ENCODE measurements around the gene PLAAT5.
"Not testable (repeated sequence)": the region's sequence is repeated elsewhere in the genome, so short reads cannot be mapped to it uniquely, and the experiment has no call there.

The PLAAT5 gene

GRCh38 chr11:63478896-63479295 is 12.1 kb downstream of the PLAAT5 start:
- peak; percentile 79 for DNase-seq

- no peak for DNase-seq
These were observed 14.3 kb downstream of the PLAAT5 start for GRCh38 chr11:63476618-63477017.

- no peak for DNase-seq
These were observed 18.6 kb downstream of the PLAAT5 start for GRCh38 chr11:63472372-63472771.

GRCh38 chr11:63470311-63470710 is 20.7 kb downstream of the PLAAT5 start:
- no peak for DNase-seq

GRCh38 chr11:63462137-63462536 is 28.8 kb downstream of the PLAAT5 start:
- DNase-seq = no peak

- peak; percentile 90 for DNase-seq
These were observed 31.4 kb downstream of the PLAAT5 start for GRCh38 chr11:63459586-63459985.

- DNase-seq = no peak
These were observed 42.3 kb downstream of the PLAAT5 start for GRCh38 chr11:63448646-63449045.

- no peak for DNase-seq
These were observed 45.2 kb downstream of the PLAAT5 start for GRCh38 chr11:63445720-63446119.

GRCh38 chr11:63445118-63445517 is 45.8 kb downstream of the PLAAT5 start:
- no peak for DNase-seq

GRCh38 chr11:63444160-63444559 is 46.8 kb downstream of the PLAAT5 start:
- no peak for DNase-seq

GRCh38 chr11:63443714-63444113 is 47.3 kb downstream of the PLAAT5 start:
- no peak for DNase-seq

- DNase-seq = not testable (repeated sequence)
These were observed 55.1 kb downstream of the PLAAT5 start for GRCh38 chr11:63435831-63436230.

GRCh38 chr11:63435351-63435750 is 55.6 kb downstream of the PLAAT5 start:
- DNase-seq = not testable (repeated sequence)

GRCh38 chr11:63430731-63431130 is 60.2 kb downstream of the PLAAT5 start:
- not testable (repeated sequence) for DNase-seq

- DNase-seq = no peak
These were observed 62.9 kb downstream of the PLAAT5 start for GRCh38 chr11:63427971-63428508.

GRCh38 chr11:63417174-63417852 is 73.7 kb downstream of the PLAAT5 start:
- no peak for DNase-seq

All from islet precursor cell (in vitro differentiated cells).